HEK293 (cell line): ENCODE data around the gene AURKA.

Experiments
- ATF2 ChIP-seq: fragments of 450-650 bp; formaldehyde crosslinking; IDR thresholded peaks from 2 replicates; pipeline ENCODE4 v1.5.1; 2016; ENCODE audit warnings: missing biosample characterization, missing genetic modification characterization, low read depth
- ELK4 ChIP-seq: IDR thresholded peaks from 2 replicates; pipeline ENCODE4 v1.6.1; 2011; ENCODE audit warnings: mild to moderate bottlenecking, low read depth, low read length, borderline replicate concordance
- GLIS2 ChIP-seq: fragments of 450-650 bp; formaldehyde crosslinking; IDR thresholded peaks from 2 replicates; pipeline ENCODE4 v1.5.1; 2016; ENCODE audit warnings: missing biosample characterization, missing genetic modification characterization
- INSM2 ChIP-seq: fragments of 450-650 bp; formaldehyde crosslinking; IDR thresholded peaks from 2 replicates; pipeline ENCODE4 v1.5.1; 2016; ENCODE audit warnings: missing biosample characterization, missing genetic modification characterization
- SETDB1 ChIP-seq: IDR thresholded peaks from one replicate; pipeline ENCODE4 v1.6.1; 2017; ENCODE audit warnings: mild to moderate bottlenecking, low read length, moderate library complexity, mixed read lengths; ENCODE audit not compliant: insufficient read length
- SP2 ChIP-seq: fragments of 450-650 bp; formaldehyde crosslinking; IDR thresholded peaks from 2 replicates; pipeline ENCODE4 v1.5.1; 2016; ENCODE audit warnings: missing biosample characterization, missing genetic modification characterization
- SP7 ChIP-seq: fragments of 450-650 bp; formaldehyde crosslinking; IDR thresholded peaks from 2 replicates; pipeline ENCODE4 v1.5.1; 2016; ENCODE audit warnings: missing biosample characterization, missing genetic modification characterization
- TCF7L2 ChIP-seq: IDR thresholded peaks from 2 replicates; pipeline ENCODE4 v1.6.1; 2011; ENCODE audit warnings: low read depth, mild to moderate bottlenecking, inconsistent platforms, low read length, moderate library complexity, borderline replicate concordance
- WT1 ChIP-seq: fragments of 450-650 bp; formaldehyde crosslinking; IDR thresholded peaks from 2 replicates; pipeline ENCODE4 v1.5.1; 2016; ENCODE audit warnings: missing biosample characterization, missing genetic modification characterization
- YY1 ChIP-seq: fragments of 450-650 bp; formaldehyde crosslinking; IDR thresholded peaks from 2 replicates; pipeline ENCODE4 v1.5.1; 2018; ENCODE audit warnings: missing biosample characterization, missing genetic modification characterization
- YY2 ChIP-seq: fragments of 450-650 bp; formaldehyde crosslinking; IDR thresholded peaks from 2 replicates; pipeline ENCODE4 v1.5.1; 2016; ENCODE audit warnings: missing biosample characterization, missing genetic modification characterization
- ZBTB17 ChIP-seq: fragments of 450-650 bp; formaldehyde crosslinking; IDR thresholded peaks from 2 replicates; pipeline ENCODE4 v1.5.1; 2016; ENCODE audit warnings: missing biosample characterization, missing genetic modification characterization
- ZBTB48 ChIP-seq: fragments of 450-650 bp; formaldehyde crosslinking; IDR thresholded peaks from 2 replicates; pipeline ENCODE4 v1.5.1; 2016; ENCODE audit warnings: missing biosample characterization, missing genetic modification characterization
- ZFP37 ChIP-seq: fragments of 450-650 bp; formaldehyde crosslinking; IDR thresholded peaks from 2 replicates; pipeline ENCODE4 v1.5.1; 2016; ENCODE audit warnings: missing biosample characterization, missing genetic modification characterization
- ZFP41 ChIP-seq: fragments of 450-650 bp; formaldehyde crosslinking; IDR thresholded peaks from 2 replicates; pipeline ENCODE4 v1.5.1; 2016; ENCODE audit warnings: missing biosample characterization, missing genetic modification characterization, borderline replicate concordance
- ZNF132 ChIP-seq: fragments of 450-650 bp; formaldehyde crosslinking; IDR thresholded peaks from 2 replicates; pipeline ENCODE4 v1.5.1; 2017; ENCODE audit warnings: missing biosample characterization, missing genetic modification characterization, borderline replicate concordance
- ZNF157 ChIP-seq: fragments of 450-650 bp; formaldehyde crosslinking; IDR thresholded peaks from 2 replicates; pipeline ENCODE4 v1.5.1; 2016; ENCODE audit warnings: missing biosample characterization, missing genetic modification characterization
- ZNF223 ChIP-seq: fragments of 450-650 bp; formaldehyde crosslinking; IDR thresholded peaks from 2 replicates; pipeline ENCODE4 v1.5.1; 2016; ENCODE audit warnings: missing biosample characterization, missing genetic modification characterization
- ZNF239 ChIP-seq: fragments of 450-650 bp; formaldehyde crosslinking; IDR thresholded peaks from 2 replicates; pipeline ENCODE4 v1.5.1; 2016; ENCODE audit warnings: missing biosample characterization, missing genetic modification characterization
- ZNF24 ChIP-seq: fragments of 450-650 bp; formaldehyde crosslinking; IDR thresholded peaks from 2 replicates; pipeline ENCODE4 v1.5.1; 2016; ENCODE audit warnings: missing biosample characterization, missing genetic modification characterization
- ZNF302 ChIP-seq: fragments of 450-650 bp; formaldehyde crosslinking; IDR thresholded peaks from 2 replicates; pipeline ENCODE4 v1.5.1; 2016; ENCODE audit warnings: missing biosample characterization, missing genetic modification characterization, low read depth
- ZNF529 ChIP-seq: fragments of 450-650 bp; formaldehyde crosslinking; IDR thresholded peaks from 2 replicates; pipeline ENCODE4 v1.5.1; 2017; ENCODE audit warnings: missing genetic modification characterization, missing biosample characterization; ENCODE audit not compliant: insufficient replicate concordance
- ZNF548 ChIP-seq: fragments of 450-650 bp; formaldehyde crosslinking; IDR thresholded peaks from 2 replicates; pipeline ENCODE4 v1.5.1; 2016; ENCODE audit warnings: missing biosample characterization, missing genetic modification characterization
- ZNF558 ChIP-seq: fragments of 450-650 bp; formaldehyde crosslinking; IDR thresholded peaks from 2 replicates; pipeline ENCODE4 v1.5.1; 2016; ENCODE audit warnings: missing biosample characterization, missing genetic modification characterization
- ZNF561 ChIP-seq: fragments of 450-650 bp; IDR thresholded peaks from 2 replicates; pipeline ENCODE4 v1.5.1; 2018; ENCODE audit warnings: missing biosample characterization, missing genetic modification characterization, borderline replicate concordance
- ZNF610 ChIP-seq: fragments of 450-650 bp; formaldehyde crosslinking; IDR thresholded peaks from 2 replicates; pipeline ENCODE4 v1.5.1; 2016; ENCODE audit warnings: missing biosample characterization, missing genetic modification characterization, borderline replicate concordance
- ZNF626 ChIP-seq: fragments of 450-650 bp; sonication (Bioruptor Pico); formaldehyde crosslinking; IDR thresholded peaks from 2 replicates; pipeline ENCODE4 v1.5.1; 2018; ENCODE audit warnings: missing biosample characterization, missing genetic modification characterization, inconsistent platforms
- ZNF664 ChIP-seq: fragments of 450-650 bp; formaldehyde crosslinking; IDR thresholded peaks from 2 replicates; pipeline ENCODE4 v1.5.1; 2016; ENCODE audit warnings: missing biosample characterization, missing genetic modification characterization
- ZNF677 ChIP-seq: fragments of 450-650 bp; IDR thresholded peaks from 2 replicates; pipeline ENCODE4 v1.5.0; 2018; ENCODE audit warnings: missing biosample characterization, mild to moderate bottlenecking, missing genetic modification characterization, moderate library complexity
- ZNF704 ChIP-seq: fragments of 450-650 bp; formaldehyde crosslinking; IDR thresholded peaks from 2 replicates; pipeline ENCODE4 v1.5.1; 2016; ENCODE audit warnings: missing biosample characterization, missing genetic modification characterization
- ZNF768 ChIP-seq: fragments of 450-650 bp; formaldehyde crosslinking; IDR thresholded peaks from 2 replicates; pipeline ENCODE4 v1.5.1; 2018; ENCODE audit warnings: missing biosample characterization, mild to moderate bottlenecking, missing genetic modification characterization
- ZNF776 ChIP-seq: fragments of 450-650 bp; formaldehyde crosslinking; IDR thresholded peaks from 2 replicates; pipeline ENCODE4 v1.5.0; 2017; ENCODE audit warnings: missing biosample characterization, missing genetic modification characterization, borderline replicate concordance
- ZNF792 ChIP-seq: fragments of 450-650 bp; formaldehyde crosslinking; IDR thresholded peaks from 2 replicates; pipeline ENCODE4 v1.5.1; 2016; ENCODE audit warnings: missing biosample characterization, missing genetic modification characterization
- ZSCAN30 ChIP-seq: fragments of 450-650 bp; IDR thresholded peaks from 2 replicates; pipeline ENCODE4 v1.5.1; 2018; ENCODE audit warnings: missing biosample characterization, mild to moderate bottlenecking, missing genetic modification characterization, moderate library complexity
- TF ChIP-seq, protein P1 (sequence below): fragments of 450-650 bp; formaldehyde crosslinking; IDR thresholded peaks from 2 replicates; pipeline ENCODE4 v1.5.1; 2017; ENCODE audit warnings: missing biosample characterization, missing genetic modification characterization

The AURKA gene

DNA sequence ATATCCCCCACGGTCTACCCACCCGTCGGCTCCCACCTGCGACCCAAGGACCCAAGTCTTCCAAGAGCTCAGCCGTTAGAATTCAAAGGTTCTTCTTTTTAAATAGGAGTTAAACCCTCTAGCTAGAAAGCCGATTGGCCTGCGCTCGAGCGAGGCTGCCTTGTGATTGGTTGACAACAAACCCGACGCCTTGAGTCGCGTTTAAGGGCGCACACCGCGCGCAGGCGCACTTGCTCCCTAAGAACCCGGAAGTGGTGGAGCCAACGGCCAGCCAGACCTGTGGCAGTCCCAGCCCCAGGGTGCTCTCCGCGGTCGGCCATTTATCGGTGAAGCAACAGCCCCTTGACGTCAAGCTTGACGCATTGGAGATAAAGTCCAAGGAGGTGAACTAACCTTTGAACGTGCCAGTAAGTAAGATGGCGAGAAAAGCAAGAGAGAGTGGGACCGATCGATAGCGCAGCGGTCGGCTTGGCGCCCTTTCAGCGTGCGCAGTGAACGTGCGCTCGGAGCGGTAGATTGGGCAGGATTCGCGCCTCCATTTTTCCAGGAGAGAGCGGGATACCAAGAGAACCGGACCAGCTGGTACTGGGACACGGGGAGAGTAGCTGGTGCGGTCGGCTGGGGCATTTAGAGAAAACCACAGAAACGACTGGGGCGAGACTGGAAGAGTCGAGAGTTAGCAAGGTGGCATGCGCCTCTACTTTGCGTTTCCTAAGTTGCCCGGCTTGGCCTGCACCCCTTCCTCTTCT is at the start of gene AURKA, which contains the start of gene CSTF1 (continued):
- no peak for TF ChIP-seq ZFP41 (tag by site-specific recombination)
- TF ChIP-seq ZNF792 (tag by site-specific recombination): no peak
- peak; percentile 87 for TF ChIP-seq SETDB1
- peak; percentile 44; the same call in 1 of the 2 replicates for TF ChIP-seq ZNF558 (tag by site-specific recombination)
- TF ChIP-seq ZFP37: 0 out of 2 replicates have a peak, but pooled peaks have one; percentile 23
- no peak for TF ChIP-seq ZNF223
- TF ChIP-seq ZNF561 (tag by site-specific recombination): peak; percentile 93
- no peak for TF ChIP-seq TCF7L2
- TF ChIP-seq ZNF529: no peak
- TF ChIP-seq ELK4: no peak
- TF ChIP-seq SP7 (tag by site-specific recombination): peak; percentile 88
- peak; percentile 67; the same call in 1 of the 2 replicates for TF ChIP-seq ZNF24 (tag by site-specific recombination)
- no peak; the same call in 1 of the 2 replicates for TF ChIP-seq WT1 (tag by site-specific recombination)
- TF ChIP-seq ZNF302: no peak
- no peak for TF ChIP-seq ZSCAN30 (tag by site-specific recombination)
- no peak for TF ChIP-seq GLIS2 (tag by site-specific recombination)
- TF ChIP-seq ZNF664 (tag by site-specific recombination): no peak; the same call in 1 of the 2 replicates
- peak; percentile 49 for TF ChIP-seq INSM2 (tag by site-specific recombination)
- TF ChIP-seq ZNF677 (tag by site-specific recombination): no peak
- TF ChIP-seq ZNF239 (tag by site-specific recombination): no peak
- TF ChIP-seq YY1 (tag by site-specific recombination): peak; percentile 99
- TF ChIP-seq SP2 (tag by site-specific recombination): peak; percentile 93
- peak; percentile 30; the same call in 1 of the 2 replicates for TF ChIP-seq ZBTB48 (tag by site-specific recombination)
- TF ChIP-seq ZNF704 (tag by site-specific recombination): no peak
- TF ChIP-seq ZNF768: no peak
- peak; percentile 95 for TF ChIP-seq YY2 (tag by site-specific recombination)
- TF ChIP-seq ATF2: peak; percentile 68
- TF ChIP-seq ZNF132: no peak
- TF ChIP-seq ZNF626 (tag by site-specific recombination): no peak
- peak; percentile 100 for TF ChIP-seq ZBTB17 (tag by site-specific recombination)
- no peak for TF ChIP-seq ZNF157 (tag by site-specific recombination)
- peak; percentile 63; the same call in 1 of the 2 replicates for TF ChIP-seq ZNF610 (tag by site-specific recombination)
- TF ChIP-seq ZNF548 (tag by site-specific recombination): no peak
- TF ChIP-seq ZNF776: no peak
- TF ChIP-seq, protein P1, sequence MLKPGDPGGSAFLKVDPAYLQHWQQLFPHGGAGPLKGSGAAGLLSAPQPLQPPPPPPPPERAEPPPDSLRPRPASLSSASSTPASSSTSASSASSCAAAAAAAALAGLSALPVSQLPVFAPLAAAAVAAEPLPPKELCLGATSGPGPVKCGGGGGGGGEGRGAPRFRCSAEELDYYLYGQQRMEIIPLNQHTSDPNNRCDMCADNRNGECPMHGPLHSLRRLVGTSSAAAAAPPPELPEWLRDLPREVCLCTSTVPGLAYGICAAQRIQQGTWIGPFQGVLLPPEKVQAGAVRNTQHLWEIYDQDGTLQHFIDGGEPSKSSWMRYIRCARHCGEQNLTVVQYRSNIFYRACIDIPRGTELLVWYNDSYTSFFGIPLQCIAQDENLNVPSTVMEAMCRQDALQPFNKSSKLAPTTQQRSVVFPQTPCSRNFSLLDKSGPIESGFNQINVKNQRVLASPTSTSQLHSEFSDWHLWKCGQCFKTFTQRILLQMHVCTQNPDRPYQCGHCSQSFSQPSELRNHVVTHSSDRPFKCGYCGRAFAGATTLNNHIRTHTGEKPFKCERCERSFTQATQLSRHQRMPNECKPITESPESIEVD (tag by site-specific recombination): no peak
